ENCODE results near the gene TRA2B.

GRCh38 chr3:185915642-185916041, 22.2 kb downstream of the TRA2B start:
- TF ChIP-seq ZFP3 (CRISPR knock-in tag; IDR thresholded peaks at IDR 0.05) (no peak), ZNF565 (CRISPR knock-in tag; conservative IDR thresholded peaks at IDR 0.05; ENCODE audit: low read depth) (no peak), ZNF8 (CRISPR knock-in tag; IDR thresholded peaks at IDR 0.05) (no peak), CSRNP3 (CRISPR knock-in tag; IDR thresholded peaks at IDR 0.05) (no peak), RARB (CRISPR knock-in tag; IDR thresholded peaks at IDR 0.05) (no peak), GLIS3 (CRISPR knock-in tag; IDR thresholded peaks at IDR 0.05) (no peak), TSHZ2 (CRISPR knock-in tag; IDR thresholded peaks at IDR 0.05) (no peak), ARNTL (CRISPR knock-in tag; IDR thresholded peaks at IDR 0.05; ENCODE audit: borderline replicate concordance, low read depth) (no peak)
- TF ChIP-seq, protein P1, sequence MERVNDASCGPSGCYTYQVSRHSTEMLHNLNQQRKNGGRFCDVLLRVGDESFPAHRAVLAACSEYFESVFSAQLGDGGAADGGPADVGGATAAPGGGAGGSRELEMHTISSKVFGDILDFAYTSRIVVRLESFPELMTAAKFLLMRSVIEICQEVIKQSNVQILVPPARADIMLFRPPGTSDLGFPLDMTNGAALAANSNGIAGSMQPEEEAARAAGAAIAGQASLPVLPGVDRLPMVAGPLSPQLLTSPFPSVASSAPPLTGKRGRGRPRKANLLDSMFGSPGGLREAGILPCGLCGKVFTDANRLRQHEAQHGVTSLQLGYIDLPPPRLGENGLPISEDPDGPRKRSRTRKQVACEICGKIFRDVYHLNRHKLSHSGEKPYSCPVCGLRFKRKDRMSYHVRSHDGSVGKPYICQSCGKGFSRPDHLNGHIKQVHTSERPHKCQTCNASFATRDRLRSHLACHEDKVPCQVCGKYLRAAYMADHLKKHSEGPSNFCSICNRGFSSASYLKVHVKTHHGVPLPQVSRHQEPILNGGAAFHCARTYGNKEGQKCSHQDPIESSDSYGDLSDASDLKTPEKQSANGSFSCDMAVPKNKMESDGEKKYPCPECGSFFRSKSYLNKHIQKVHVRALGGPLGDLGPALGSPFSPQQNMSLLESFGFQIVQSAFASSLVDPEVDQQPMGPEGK (CRISPR knock-in tag; IDR thresholded peaks at IDR 0.05; ENCODE audit: borderline replicate concordance), result no peak
- TF ChIP-seq, protein P2, sequence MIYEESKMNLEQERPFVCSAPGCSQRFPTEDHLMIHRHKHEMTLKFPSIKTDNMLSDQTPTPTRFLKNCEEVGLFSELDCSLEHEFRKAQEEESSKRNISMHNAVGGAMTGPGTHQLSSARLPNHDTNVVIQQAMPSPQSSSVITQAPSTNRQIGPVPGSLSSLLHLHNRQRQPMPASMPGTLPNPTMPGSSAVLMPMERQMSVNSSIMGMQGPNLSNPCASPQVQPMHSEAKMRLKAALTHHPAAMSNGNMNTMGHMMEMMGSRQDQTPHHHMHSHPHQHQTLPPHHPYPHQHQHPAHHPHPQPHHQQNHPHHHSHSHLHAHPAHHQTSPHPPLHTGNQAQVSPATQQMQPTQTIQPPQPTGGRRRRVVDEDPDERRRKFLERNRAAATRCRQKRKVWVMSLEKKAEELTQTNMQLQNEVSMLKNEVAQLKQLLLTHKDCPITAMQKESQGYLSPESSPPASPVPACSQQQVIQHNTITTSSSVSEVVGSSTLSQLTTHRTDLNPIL (CRISPR knock-in tag; IDR thresholded peaks at IDR 0.05; ENCODE audit: low read depth), result no peak
